Ectodermal cell (in vitro differentiated cells): ENCODE results near the gene SRPK2.

Experiments used
- H3K27ac ChIP-seq: 2 replicates; pipeline ENCODE4 v1.7.0; 2013; ENCODE audit warnings: mild to moderate bottlenecking, low read depth, low read length; ENCODE audit not compliant: insufficient read depth, poor library complexity, severe bottlenecking
- H3K27me3 ChIP-seq: 2 replicates; pipeline ENCODE4 v1.7.0; 2013; ENCODE audit warnings: mild to moderate bottlenecking, low read length; ENCODE audit not compliant: insufficient read depth, control insufficient read depth, poor library complexity, severe bottlenecking
- H3K36me3 ChIP-seq: one replicate; pipeline ENCODE4 v1.7.0; 2013; ENCODE audit warnings: low read length; ENCODE audit not compliant: control insufficient read depth, insufficient read depth
- H3K4me1 ChIP-seq: one replicate; pipeline ENCODE4 v1.7.0; 2013; ENCODE audit warnings: low read length; ENCODE audit not compliant: control insufficient read depth, insufficient read depth
- H3K4me3 ChIP-seq: 2 replicates; pipeline ENCODE4 v1.7.0; 2013; ENCODE audit warnings: low read depth, low read length, control low read depth; ENCODE audit not compliant: insufficient read depth
- H3K9me3 ChIP-seq: 2 replicates; pipeline ENCODE4 v1.7.0; 2013; ENCODE audit warnings: mild to moderate bottlenecking, low read length, moderate library complexity; ENCODE audit not compliant: control insufficient read depth
- WGBS, 2 experiments: methylation state at CpG; one replicate each; pipeline ENCODE4 v1.1.7; 2013; ENCODE audit warnings: missing lambda C conversion rate in 2 of 2; 5-methylcytosine and 5-hydroxymethylcytosine counted together

The SRPK2 gene

GRCh38 chr7:105408791-105409410 is 20.2 kb upstream of the SRPK2 start:
- 97 to 100% methylated on average over 4 of the region's 5 CpGs for WGBS, 2 experiments
- no peak overlapping the region for H3K4me3 ChIP-seq
- H3K36me3 ChIP-seq: no peaks in the 10 kb centered on the region
- no peaks in the 10 kb centered on the region for H3K9me3 ChIP-seq
- H3K4me1 ChIP-seq: no peaks in the 10 kb centered on the region
- H3K27ac ChIP-seq: no peak overlapping the region
- H3K27me3 ChIP-seq: no peaks in the 10 kb centered on the region

GRCh38 chr7:105403128-105403527 is 14.4 kb upstream of the SRPK2 start:
- Histone ChIP-seq H3K4me3 (no peak overlapping the region), H3K27ac (no peak overlapping the region), H3K27me3 (no peaks in the 10 kb centered on the region), H3K9me3 (no peaks in the 10 kb centered on the region), H3K4me1 (no peaks in the 10 kb centered on the region), H3K36me3 (no peaks in the 10 kb centered on the region)
- WGBS, 2 experiments: 90 to 93% methylated on average over 6 of the region's 6 CpGs

GRCh38 chr7:105402221-105403095 is 13.7 kb upstream of the SRPK2 start:
- Histone ChIP-seq H3K4me3 (no peak overlapping the region), H3K4me1 (no peaks in the 10 kb centered on the region), H3K27ac (no peak overlapping the region), H3K9me3 (no peaks in the 10 kb centered on the region), H3K36me3 (no peaks in the 10 kb centered on the region), H3K27me3 (no peaks in the 10 kb centered on the region)
- WGBS, 2 experiments: 91 to 95% methylated on average over 16 to 18 of the region's 18 CpGs

GRCh38 chr7:105399043-105399725 is 10.5 kb upstream of the SRPK2 start:
- WGBS, 2 experiments: 87 to 94% methylated on average over 3 of the region's 3 CpGs

GRCh38 chr7:105396566-105396965 is 7.8 kb upstream of the SRPK2 start:
- WGBS, 2 experiments: 89% methylated on average over 3 of the region's 3 CpGs
- Histone ChIP-seq H3K9me3 (no peaks in the 10 kb centered on the region), H3K36me3 (no peaks in the 10 kb centered on the region), H3K4me1 (no peaks in the 10 kb centered on the region), H3K27me3 (no peaks in the 10 kb centered on the region), H3K4me3 (no peak overlapping the region), H3K27ac (no peak overlapping the region)

More at GRCh38 chr7:105399043-105399725, 10.5 kb upstream of the SRPK2 start:
- Histone ChIP-seq H3K27ac (no peak overlapping the region), H3K36me3 (no peaks in the 10 kb centered on the region), H3K4me3 (no peak overlapping the region), H3K4me1 (no peaks in the 10 kb centered on the region), H3K27me3 (no peaks in the 10 kb centered on the region), H3K9me3 (no peaks in the 10 kb centered on the region)

- Histone ChIP-seq H3K4me1 (no peaks in the 10 kb centered on the region), H3K27me3 (peaks cover 18% of the 10 kb centered on the region), H3K9me3 (no peaks in the 10 kb centered on the region), H3K27ac (no peak overlapping the region), H3K36me3 (no peaks in the 10 kb centered on the region), H3K4me3 (no peak overlapping the region)
- WGBS, 2 experiments: 86 to 94% methylated on average over 5 of the region's 5 CpGs
These were observed 2.7 kb upstream of the SRPK2 start for GRCh38 chr7:105391429-105391828.

GRCh38 chr7:105389889-105390288 is 1.2 kb upstream of the SRPK2 start:
- Histone ChIP-seq H3K36me3 (no peaks in the 10 kb centered on the region), H3K27ac (no peak overlapping the region), H3K4me1 (no peaks in the 10 kb centered on the region), H3K4me3 (no peak overlapping the region), H3K27me3 (peaks cover 18% of the 10 kb centered on the region), H3K9me3 (no peaks in the 10 kb centered on the region)
- 100% methylated on average over 1 of the region's 1 CpG for WGBS, 2 experiments

- peak overlapping the region; percentile 8 for H3K27ac ChIP-seq
- 5% methylated on average over 45 of the region's 45 CpGs for WGBS, 2 experiments
- no peaks in the 10 kb centered on the region for H3K9me3 ChIP-seq
- H3K4me3 ChIP-seq: peak overlapping the region; percentile 88
- H3K4me1 ChIP-seq: no peaks in the 10 kb centered on the region
- H3K27me3 ChIP-seq: peaks cover 18% of the 10 kb centered on the region
- no peaks in the 10 kb centered on the region for H3K36me3 ChIP-seq
These were observed 448 bp upstream of the SRPK2 start for GRCh38 chr7:105389088-105389650.

GRCh38 chr7:105387508-105388355 is 989 bp downstream of the SRPK2 start:
- H3K36me3 ChIP-seq: no peaks in the 10 kb centered on the region
- WGBS, 2 experiments: 1 to 2% methylated on average over 76 of the region's 76 CpGs
- no peaks in the 10 kb centered on the region for H3K4me1 ChIP-seq
- H3K4me3 ChIP-seq: peak overlapping the region; percentile 88
- H3K27ac ChIP-seq: no peak overlapping the region
- no peaks in the 10 kb centered on the region for H3K9me3 ChIP-seq
- peaks cover 18% of the 10 kb centered on the region for H3K27me3 ChIP-seq
